MCF 10A (cell line): Measurements from ENCODE around the gene CXCR4. TPM values are rescaled to one million over a fixed set of nuclear protein-coding genes. Genes with fewer than 3 reads are reported as not detected.

Experiments used
- BruUV-seq: library from RNA; stranded (reverse); fragments of 400-500 nt; replicated peaks from 2 replicates; lab custom pipeline; 2021; lab: Mats Ljungman, UMichigan
- CTCF ChIA-PET: fragments of 300-600 bp; sonication (Branson Sonifier 250); formaldehyde crosslinking; extraction: SDS; loops from one replicate; lab custom pipeline; 2021; ENCODE audit warnings: antibody characterized with exemption, inconsistent platforms; lab: Yijun Ruan, JAX
- POLR2A ChIA-PET: fragments of 300-600, 350-650 bp; sonication (Branson Sonifier 250); formaldehyde crosslinking; extraction: SDS; loops from one replicate; lab custom pipeline; 2020; ENCODE audit warnings: antibody characterized with exemption, inconsistent platforms; lab: Yijun Ruan, JAX
- DNase-seq: peaks from one replicate; pipeline ENCODE4 v3.0.0-alpha.2; 2018; ENCODE audit not compliant: unreplicated experiment
- H3K27ac Mint-ChIP-seq: one replicate; pipeline ENCODE4 v1.8.0; 2022; ENCODE audit warnings: mild to moderate bottlenecking, low read depth, mixed read lengths; ENCODE audit not compliant: unreplicated experiment
- H3K27me3 Mint-ChIP-seq: one replicate; pipeline ENCODE4 v1.8.0; 2022; ENCODE audit warnings: mixed read lengths; ENCODE audit not compliant: insufficient read depth, unreplicated experiment
- H3K36me3 Mint-ChIP-seq: one replicate; pipeline ENCODE4 v1.8.0; 2022; ENCODE audit warnings: mild to moderate bottlenecking, moderate library complexity, mixed read lengths; ENCODE audit not compliant: insufficient read depth, unreplicated experiment
- H3K4me1 Mint-ChIP-seq: one replicate; pipeline ENCODE4 v1.8.0; 2022; ENCODE audit warnings: mixed read lengths; ENCODE audit not compliant: insufficient read depth, unreplicated experiment
- H3K4me3 Mint-ChIP-seq: one replicate; pipeline ENCODE4 v1.8.0; 2022; ENCODE audit warnings: mild to moderate bottlenecking, moderate library complexity, mixed read lengths; ENCODE audit not compliant: unreplicated experiment
- H3K9me3 Mint-ChIP-seq: one replicate; pipeline ENCODE4 v1.8.0; 2022; ENCODE audit warnings: mixed read lengths; ENCODE audit not compliant: unreplicated experiment
- intact Hi-C: fragments of 100-400 bp; cut with micrococcal nuclease; formaldehyde crosslinking; loops from 2 replicates; pipeline ENCODE4 v1.14.1; 2022
- total RNA-seq: library from RNA; stranded (reverse); gene quantifications from 2 replicates; pipeline ENCODE4 v1.2.3, GENCODE V29; 2022
- TF ChIP-seq, protein P1 (sequence below): fragments of 200-600 bp; IDR thresholded peaks from one replicate; pipeline ENCODE4 v1.8.0; 2022; ENCODE audit warnings: antibody characterized with exemption, mild to moderate bottlenecking; ENCODE audit not compliant: unreplicated experiment

Gene CXCR4
- total RNA-seq, 1 experiment from 2014 or later, result 1.1 TPM

DNA sequence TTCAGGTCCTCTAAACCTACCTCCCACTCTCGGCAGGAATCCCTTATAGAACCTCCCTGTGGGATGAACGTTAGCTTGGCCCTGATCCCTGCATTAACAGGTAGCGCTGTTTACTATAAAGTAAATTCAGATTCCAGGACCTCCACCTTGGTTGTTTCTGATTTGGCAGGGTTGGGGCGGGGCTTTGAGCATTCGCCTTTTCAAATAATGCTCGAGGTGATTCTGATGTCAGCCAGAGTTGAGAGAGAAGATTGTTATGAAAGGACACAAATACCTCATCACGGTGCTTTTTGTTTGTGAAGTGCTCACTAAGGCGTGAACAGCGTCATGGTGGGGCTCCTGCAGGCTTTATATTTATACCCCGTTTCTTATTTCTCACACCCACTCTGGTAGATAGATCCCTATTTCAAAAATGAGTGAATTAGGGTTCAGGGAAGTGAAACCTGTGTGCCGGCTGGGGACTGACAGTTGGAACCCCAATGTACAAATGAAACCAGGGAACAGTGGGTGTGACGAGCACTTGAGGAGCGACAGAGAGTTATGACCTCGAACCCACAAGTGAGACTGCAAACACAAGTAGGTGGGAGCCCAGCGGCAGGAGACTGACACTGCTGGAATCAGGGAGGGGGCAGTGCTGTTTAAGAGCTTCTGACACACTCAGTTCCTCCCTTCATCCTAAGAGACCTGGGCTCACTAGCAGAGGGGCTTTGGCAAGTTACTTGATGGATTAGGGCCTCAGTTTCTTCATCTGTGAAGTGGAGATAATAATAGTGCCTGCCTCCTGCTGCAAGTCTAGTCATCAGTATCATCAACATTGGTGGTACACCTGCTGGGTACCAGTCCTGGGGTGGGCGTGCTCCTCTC, 14.2 kb upstream of the CXCR4 start:
- Mint-ChIP-seq H3K9me3 (no peaks in the 10 kb centered on the region), H3K4me3 (no peak overlapping the region), H3K27me3 (no peaks in the 10 kb centered on the region), H3K27ac (no peak overlapping the region), H3K36me3 (no peaks in the 10 kb centered on the region), H3K4me1 (peaks cover 32% of the 10 kb centered on the region)
- CTCF ChIA-PET, result interaction anchor here (0.6 kb wide), 1 partner anchor 1937 kb away, joined by 3 read pairs; no protein-coding TSS in a partner anchor
- POLR2A ChIA-PET, result no interaction called here
- intact Hi-C loops, result no loop called here
- BruUV-seq, result no TSS peak
- no peak for DNase-seq
- TF ChIP-seq, protein P1, sequence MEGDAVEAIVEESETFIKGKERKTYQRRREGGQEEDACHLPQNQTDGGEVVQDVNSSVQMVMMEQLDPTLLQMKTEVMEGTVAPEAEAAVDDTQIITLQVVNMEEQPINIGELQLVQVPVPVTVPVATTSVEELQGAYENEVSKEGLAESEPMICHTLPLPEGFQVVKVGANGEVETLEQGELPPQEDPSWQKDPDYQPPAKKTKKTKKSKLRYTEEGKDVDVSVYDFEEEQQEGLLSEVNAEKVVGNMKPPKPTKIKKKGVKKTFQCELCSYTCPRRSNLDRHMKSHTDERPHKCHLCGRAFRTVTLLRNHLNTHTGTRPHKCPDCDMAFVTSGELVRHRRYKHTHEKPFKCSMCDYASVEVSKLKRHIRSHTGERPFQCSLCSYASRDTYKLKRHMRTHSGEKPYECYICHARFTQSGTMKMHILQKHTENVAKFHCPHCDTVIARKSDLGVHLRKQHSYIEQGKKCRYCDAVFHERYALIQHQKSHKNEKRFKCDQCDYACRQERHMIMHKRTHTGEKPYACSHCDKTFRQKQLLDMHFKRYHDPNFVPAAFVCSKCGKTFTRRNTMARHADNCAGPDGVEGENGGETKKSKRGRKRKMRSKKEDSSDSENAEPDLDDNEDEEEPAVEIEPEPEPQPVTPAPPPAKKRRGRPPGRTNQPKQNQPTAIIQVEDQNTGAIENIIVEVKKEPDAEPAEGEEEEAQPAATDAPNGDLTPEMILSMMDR, result no peak

DNA sequence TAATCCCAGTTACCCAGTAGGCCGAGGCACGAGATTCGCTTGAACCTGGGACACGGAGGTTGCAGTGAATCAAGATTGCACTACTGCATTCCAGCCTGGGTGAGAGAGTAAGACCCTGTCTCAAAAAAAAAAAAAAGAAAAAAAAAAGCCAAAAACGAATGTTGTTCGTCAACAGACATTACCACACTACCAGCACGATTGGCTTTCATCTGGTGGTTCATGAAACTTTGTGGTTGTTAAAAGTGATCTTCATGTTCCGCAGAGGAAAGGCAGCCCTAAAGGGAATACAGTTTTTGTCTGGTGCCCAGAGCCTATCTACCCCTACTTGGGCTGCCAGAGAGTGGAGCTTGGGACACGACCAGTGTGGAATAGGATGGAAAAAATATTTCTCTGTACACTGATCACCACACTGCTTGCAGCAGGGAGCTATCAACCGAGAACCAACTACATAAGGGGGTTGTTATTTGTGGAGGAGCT, 13.6 kb upstream of the CXCR4 start:
- TF ChIP-seq, protein P1, result no peak
- Mint-ChIP-seq H3K9me3 (no peaks in the 10 kb centered on the region), H3K27me3 (no peaks in the 10 kb centered on the region), H3K4me1 (peaks cover 26% of the 10 kb centered on the region), H3K4me3 (no peak overlapping the region), H3K36me3 (no peaks in the 10 kb centered on the region), H3K27ac (no peak overlapping the region)
- CTCF ChIA-PET, result interaction anchor here (0.6 kb wide), 1 partner anchor 1937 kb away, joined by 3 read pairs; no protein-coding TSS in a partner anchor
- BruUV-seq, result no TSS peak
- POLR2A ChIA-PET, result no interaction called here
- intact Hi-C loops, result no loop called here
- no peak for DNase-seq

DNA sequence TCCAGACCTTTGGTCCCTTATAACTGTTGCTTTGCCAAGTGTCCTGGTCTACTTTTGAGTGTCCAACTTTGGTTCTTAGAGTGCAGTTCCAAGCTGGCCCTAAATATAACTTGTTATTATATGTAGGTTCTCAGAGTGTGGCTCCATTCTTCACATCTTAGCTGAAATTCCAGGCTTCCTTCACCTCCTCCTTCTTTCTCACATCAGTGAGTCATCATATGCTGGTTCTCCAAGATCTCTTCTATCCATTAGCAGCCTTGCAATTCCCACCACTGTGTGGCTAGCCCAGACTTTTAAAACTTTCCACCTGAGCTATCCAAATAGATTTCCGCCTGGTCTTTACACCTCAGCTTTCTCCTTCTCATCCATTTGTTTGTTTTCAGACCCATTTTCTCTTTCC, 12.6 kb upstream of the CXCR4 start:
- H3K4me1 Mint-ChIP-seq, result peaks cover 19% of the 10 kb centered on the region
- no TSS peak for BruUV-seq
- no peak overlapping the region for H3K4me3 Mint-ChIP-seq
- no peak overlapping the region for H3K27ac Mint-ChIP-seq
- POLR2A ChIA-PET, result no interaction called here
- intact Hi-C loops, result no loop called here
- no peak for DNase-seq
- no peaks in the 10 kb centered on the region for H3K9me3 Mint-ChIP-seq
- no peaks in the 10 kb centered on the region for H3K27me3 Mint-ChIP-seq
- CTCF ChIA-PET, result interaction anchor here (0.6 kb wide), 1 partner anchor 115 kb away, joined by 4 read pairs; no protein-coding TSS in a partner anchor
- TF ChIP-seq, protein P1, result no peak
- H3K36me3 Mint-ChIP-seq, result no peaks in the 10 kb centered on the region

DNA sequence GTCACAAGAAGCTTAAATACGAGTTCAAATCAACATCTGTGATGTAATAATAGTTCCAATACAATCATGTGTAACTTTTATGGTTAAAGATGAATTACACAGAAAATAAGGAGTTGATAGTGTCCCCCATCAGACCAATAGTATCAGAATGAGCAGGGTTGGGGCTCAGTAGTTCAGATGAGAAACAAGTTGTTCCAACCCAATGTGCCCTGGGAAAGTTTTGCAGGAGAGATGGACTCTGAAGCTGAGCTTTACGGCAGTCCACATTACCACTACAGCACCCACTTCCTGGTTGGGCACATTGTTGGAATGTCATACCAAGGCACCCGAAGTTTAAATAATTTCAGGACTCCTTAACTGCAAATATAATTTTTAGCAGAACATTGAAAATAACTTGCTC, 12.1 kb upstream of the CXCR4 start:
- Mint-ChIP-seq H3K4me3 (no peak overlapping the region), H3K36me3 (no peaks in the 10 kb centered on the region), H3K27ac (peak overlapping the region; percentile 52), H3K4me1 (peaks cover 16% of the 10 kb centered on the region), H3K9me3 (no peaks in the 10 kb centered on the region), H3K27me3 (no peaks in the 10 kb centered on the region)
- no TSS peak for BruUV-seq
- ChIA-PET CTCF (no interaction called here), POLR2A (no interaction called here)
- TF ChIP-seq, protein P1, result no peak
- DNase-seq, result no peak
- intact Hi-C loops, result no loop called here
